GM12878 (cell line): ENCODE results near the gene USF3. TPM values are rescaled to one million over a fixed set of nuclear protein-coding genes. Genes with fewer than 3 reads are reported as not detected.

ENCODE experiments used
- ATAC-seq: fragments of 200-7000 bp; cut with Tn5 transposase; 3 replicates; pipeline ENCODE4 v1.9.1; 2020; ENCODE audit warnings: mild to moderate bottlenecking, moderate library complexity
- BruUV-seq: library from RNA; stranded (reverse); fragments of 400-500 nt; replicated peaks from 2 replicates; lab custom pipeline; 2021; lab: Mats Ljungman, UMichigan
- CTCF ChIA-PET: fragments of 300-600 bp; sonication (Branson Sonifier 250); formaldehyde crosslinking; extraction: SDS; loops from one replicate; lab custom pipeline; 2021; ENCODE audit warnings: inconsistent platforms; lab: Yijun Ruan, JAX
- POLR2A ChIA-PET: fragments of 350-600 bp; formaldehyde crosslinking; extraction: SDS; loops from one replicate; lab custom pipeline; 2021; ENCODE audit warnings: inconsistent platforms; lab: Charles Lee
- RAD21 ChIA-PET: fragments of 300-600 bp; sonication (Branson Sonifier 250); formaldehyde crosslinking; loops from one replicate; lab custom pipeline; 2023; ENCODE audit warnings: antibody characterized with exemption; ENCODE audit not compliant: unreplicated experiment; lab: Charles Lee
- SMC1A ChIA-PET: fragments of 300-600 bp; sonication (Branson Sonifier 250); formaldehyde crosslinking; loops from one replicate; lab custom pipeline; 2023; ENCODE audit not compliant: unreplicated experiment, uncharacterized antibody; lab: Charles Lee
- DNase-seq: peaks from one replicate; pipeline ENCODE4 v3.0.0-alpha.2; 2011; ENCODE audit warnings: low read depth, low spot score
- FAIRE-seq: peaks from 3 replicates; lab custom pipeline; 2011; peaks lifted over from hg19 to GRCh38; lab: Jason Lieb, UNC
- H2AFZ ChIP-seq: 2 replicates; pipeline ENCODE4 v1.6.0; 2011; ENCODE audit warnings: low read depth, low read length, control low read depth; ENCODE audit not compliant: control insufficient read depth
- H3K27ac ChIP-seq: 2 replicates; pipeline ENCODE4 v1.5.1; 2011; ENCODE audit warnings: control low read depth; ENCODE audit not compliant: control insufficient read depth, insufficient read depth
- H3K27me3 ChIP-seq, 2 experiments: replicated peaks in 1 of 2; 2 replicates each; pipeline versions ENCODE4 v1.6.0 to v1.6.1; 2011; ENCODE audit warnings: low read length in 1 of 2; ENCODE audit not compliant: control insufficient read depth in 2 of 2, insufficient read depth in 2 of 2
- H3K36me3 ChIP-seq, 2 experiments: 2 replicates each; pipeline ENCODE4 v1.5.1; 2011; ENCODE audit warnings: low read length in 1 of 2; ENCODE audit not compliant: control insufficient read depth in 2 of 2, insufficient read depth in 2 of 2
- H3K4me1 ChIP-seq: 2 replicates; pipeline ENCODE4 v1.6.1; 2011; ENCODE audit warnings: mild to moderate bottlenecking, low read length, moderate library complexity, mixed read lengths; ENCODE audit not compliant: control insufficient read depth, insufficient read depth
- H3K4me2 ChIP-seq: 2 replicates; pipeline ENCODE4 v1.6.0; 2011; ENCODE audit warnings: control low read depth; ENCODE audit not compliant: control insufficient read depth, insufficient read depth
- H3K4me3 ChIP-seq: fragments of 200-600 bp; sonication (generic); 2 replicates; pipeline ENCODE4 v1.5.1; 2016
- H3K79me2 ChIP-seq: 2 replicates; pipeline ENCODE4 v1.6.0; 2011; ENCODE audit warnings: low read length; ENCODE audit not compliant: control insufficient read depth, insufficient read depth
- H3K9ac ChIP-seq: 2 replicates; pipeline ENCODE4 v1.8.0; 2011; ENCODE audit warnings: low read length, control low read depth, mixed read lengths; ENCODE audit not compliant: control insufficient read depth, insufficient read depth
- H3K9me3 ChIP-seq: replicated peaks from 3 replicates; pipeline ENCODE4 v1.5.1; 2011; ENCODE audit warnings: mild to moderate bottlenecking, low read length; ENCODE audit not compliant: control insufficient read depth, insufficient read depth
- H4K20me1 ChIP-seq: 2 replicates; pipeline ENCODE4 v1.6.0; 2011; ENCODE audit not compliant: control insufficient read depth, insufficient read depth
- BMI1 ChIP-seq: fragments of 450-650 bp; IDR thresholded peaks from 2 replicates; pipeline ENCODE4 v1.6.1; 2016; ENCODE audit warnings: mild to moderate bottlenecking, moderate library complexity, borderline replicate concordance
- CBX5 ChIP-seq: sonication (generic); IDR thresholded peaks from 2 replicates; pipeline ENCODE4 v1.6.1; 2016; ENCODE audit warnings: low read depth, moderate library complexity, mild to moderate bottlenecking, inconsistent platforms
- ESRRA ChIP-seq: IDR thresholded peaks from 2 replicates; pipeline ENCODE4 v1.6.1; 2012; ENCODE audit warnings: mild to moderate bottlenecking, low read length, improper control_type of control experiment
- IRF4 ChIP-seq: IDR thresholded peaks from 2 replicates; pipeline ENCODE4 v1.6.1; 2011; ENCODE audit warnings: low read depth, low read length
- JUNB ChIP-seq: IDR thresholded peaks from 2 replicates; pipeline ENCODE4 v1.6.1; 2016; ENCODE audit warnings: antibody characterized with exemption, mild to moderate bottlenecking
- KLF5 ChIP-seq: fragments of 450-650 bp; IDR thresholded peaks from 2 replicates; pipeline ENCODE4 v1.6.1; 2014; ENCODE audit warnings: mild to moderate bottlenecking; ENCODE audit not compliant: partially characterized antibody
- MTA2 ChIP-seq: fragments of 450-650 bp; IDR thresholded peaks from 2 replicates; pipeline ENCODE4 v1.6.1; 2016; ENCODE audit warnings: low read depth, mild to moderate bottlenecking, moderate library complexity
- NRF1 ChIP-seq: conservative IDR thresholded peaks from 2 replicates; pipeline ENCODE4 v1.6.1; 2011; ENCODE audit warnings: mild to moderate bottlenecking, low read depth, low read length, improper control_type of control experiment
- POU2F2 ChIP-seq: IDR thresholded peaks from 3 replicates; pipeline ENCODE4 v1.6.1; 2011; ENCODE audit warnings: low read depth, mild to moderate bottlenecking, low read length, borderline replicate concordance
- RCOR1 ChIP-seq: conservative IDR thresholded peaks from 2 replicates; pipeline ENCODE4 v1.6.1; 2012; ENCODE audit warnings: low read depth, low read length, improper control_type of control experiment
- REST ChIP-seq: IDR thresholded peaks from 2 replicates; pipeline ENCODE4 v1.6.1; 2012; ENCODE audit warnings: mild to moderate bottlenecking, low read depth, low read length
- TCF12 ChIP-seq: IDR thresholded peaks from 2 replicates; pipeline ENCODE4 v1.6.1; 2011; ENCODE audit warnings: low read depth, mild to moderate bottlenecking, low read length
- USF1 ChIP-seq: IDR thresholded peaks from 2 replicates; pipeline ENCODE4 v1.6.1; 2011; ENCODE audit warnings: borderline replicate concordance, low read depth, mild to moderate bottlenecking, moderate library complexity, mixed read lengths, low read length; ENCODE audit not compliant: insufficient read depth; ENCODE audit errors: extremely low read length
- YY1 ChIP-seq: IDR thresholded peaks from 2 replicates; pipeline ENCODE4 v1.6.1; 2011; ENCODE audit warnings: low read depth, mild to moderate bottlenecking, low read length
- ZBTB40 ChIP-seq: fragments of 450-650 bp; IDR thresholded peaks from 2 replicates; pipeline ENCODE4 v1.6.1; 2016; ENCODE audit warnings: mild to moderate bottlenecking, moderate library complexity, borderline replicate concordance
- ZNF217 ChIP-seq: fragments of 450-650 bp; IDR thresholded peaks from 2 replicates; pipeline ENCODE4 v1.6.1; 2017; ENCODE audit warnings: antibody characterized with exemption, mild to moderate bottlenecking
- WGBS: methylation state at CpG from one replicate; pipeline ENCODE4 v1.1.6; 2016; ENCODE audit warnings: low lambda C conversion rate; ENCODE audit not compliant: insufficient replicate concordance, insufficient coverage; ENCODE audit errors: missing lambda C conversion rate; 5-methylcytosine and 5-hydroxymethylcytosine counted together
- in situ Hi-C: fragments of 300-500 bp; cut with MboI; formaldehyde crosslinking; loops from 9 replicates; pipeline ENCODE4 v1.14.3; 2018; ENCODE audit warnings: mixed read lengths
- intact Hi-C: fragments of 100-400 bp; cut with micrococcal nuclease; formaldehyde crosslinking; loops from one replicate; pipeline ENCODE4 v1.14.2; 2022; ENCODE audit not compliant: unreplicated experiment
- polyA plus RNA-seq, 11 experiments: library from polyadenylated mRNA; depleted of rRNA in 4 of 11; unstranded in 6 of 11; stranded (reverse) in 5 of 11; fragments of >200 nt; fragmentation: Nextera tagmentation in 4 of 11; fragmentation: Illumina TruSeq in 1 of 11; extraction: Ambion mirVana in 4 of 11; extraction: Trizol in 1 of 11; gene quantifications; 1 replicate in 1 of 11; 2 replicates in 10 of 11; pipeline versions ENCODE4 v1.2.1 to v1.2.3, GENCODE V29; 2011 to 2016; ENCODE audit warnings: inconsistent platforms in 2 of 11, missing spikeins in 2 of 11, low read depth in 1 of 11
- total RNA-seq, 4 experiments: library from RNA; depleted of rRNA in 3 of 4; stranded (reverse); fragments of >200 nt in 3 of 4; fragmentation: Illumina TruSeq in 1 of 4; extraction: Trizol in 1 of 4; gene quantifications; 2 replicates each; pipeline versions ENCODE4 v1.2.1 to v1.2.3, GENCODE V29; 2013 to 2021

Gene USF3
- total and polyA plus RNA-seq, 10 of the 15 experiments (the other 5 are each of a cell fraction or from before 2014, with no cell fraction given) = 3.1 to 15.9 (median 7.8) TPM

GRCh38 chr3:113677737-113678136 lies 18.7 kb downstream of the USF3 start (continued):
- TF ChIP-seq ZBTB40 (no peak), NRF1 (no peak)

GRCh38 chr3:113676261-113676660 lies 20.2 kb downstream of the USF3 start:
- FAIRE-seq = no peak
- Histone ChIP-seq H3K27me3 (no peaks in the 10 kb centered on the region), H3K4me1 (no peaks in the 10 kb centered on the region), H3K9me3 (no peaks in the 10 kb centered on the region), H3K4me3 (no peak overlapping the region), H4K20me1 (no peaks in the 10 kb centered on the region)
- SMC1A ChIA-PET = interaction anchor here (1.2 kb wide), 1 partner anchor 42 kb away, joined by 3 read pairs; no protein-coding TSS in a partner anchor
- CTCF ChIA-PET = no interaction called here
- no peak for DNase-seq
- no peak for ATAC-seq
- TF ChIP-seq ESRRA = no peak
- no peak for TF ChIP-seq YY1
- TF ChIP-seq REST = no peak
- TF ChIP-seq JUNB = no peak
- TF ChIP-seq USF1 = no peak
- no peak for TF ChIP-seq KLF5
- no peak for TF ChIP-seq IRF4
- TF ChIP-seq MTA2 = no peak
- no peak for TF ChIP-seq POU2F2
- TF ChIP-seq BMI1 = no peak
- TF ChIP-seq CBX5 = no peak
- no peak for TF ChIP-seq TCF12
- TF ChIP-seq ZNF217 = no peak
- TF ChIP-seq RCOR1 = no peak
- TF ChIP-seq, all 136 proteins: peak for 0
- H2AFZ ChIP-seq = no peak overlapping the region
- H3K9ac ChIP-seq = no peak overlapping the region
- no TSS peak for BruUV-seq
- WGBS = 51% methylated on average over 3 of the region's 3 CpGs
- H3K36me3 ChIP-seq = peaks cover 0 to 7% of the 10 kb centered on the region in 2 experiments; a peak in 1 of 4 replicates
- H3K27ac ChIP-seq = no peak overlapping the region
- ChIA-PET RAD21 (no interaction called here), POLR2A (interaction anchor here (1.4 kb wide), 1 partner anchor 17 kb away, joined by 3 read pairs; no protein-coding TSS in a partner anchor)
- H3K4me2 ChIP-seq = no peak overlapping the region
- intact Hi-C loops = no loop called here
- H3K79me2 ChIP-seq = no peaks in the 10 kb centered on the region
- in situ Hi-C loops = no loop called here
